ENCODE measurements around the gene IFITM5. TPM values are rescaled to one million over a fixed set of nuclear protein-coding genes. Genes with fewer than 3 reads are reported as not detected.

Gene IFITM5
- total RNA-seq, 1 donor from 2014 or later = not detected

- intact Hi-C loops (cut with DNase I) = no loop called here
- DNase-seq (ENCODE audit: low spot score) = no peak
Measured at GRCh38 chr11:251550-251949, 47.8 kb downstream of the IFITM5 start.

- intact Hi-C loops (cut with DNase I) = no loop called here
- DNase-seq (ENCODE audit: low spot score) = peak; percentile 85
Measured at GRCh38 chr11:250740-251299, 48.5 kb downstream of the IFITM5 start.

- DNase-seq (ENCODE audit: low spot score) = no peak
- intact Hi-C loops (cut with DNase I) = no loop called here
Measured at GRCh38 chr11:250274-250673, 49.1 kb downstream of the IFITM5 start.

GRCh38 chr11:249062-249461 lies 50.3 kb downstream of the IFITM5 start:
- no peak for DNase-seq (ENCODE audit: low spot score)
- intact Hi-C loops (cut with DNase I) = no loop called here

Other genes starting within 250 kb of the IFITM5 start
- not detected for gene SCGB1C1, start 106.4 kb downstream of the IFITM5 start, total RNA-seq
- 24.9 TPM for gene BET1L, start 92.1 kb downstream of the IFITM5 start, total RNA-seq
- 63.4 TPM for gene RIC8A, start 91.8 kb downstream of the IFITM5 start, total RNA-seq
- gene SIRT3, start 63.2 kb downstream of the IFITM5 start, total RNA-seq = 27.0 TPM
- gene PSMD13, start 62.5 kb downstream of the IFITM5 start, total RNA-seq = 87.5 TPM
- 0.19 TPM for gene NLRP6, start 21.1 kb downstream of the IFITM5 start, total RNA-seq
- 11.0 TPM for gene PGGHG, start 10.4 kb downstream of the IFITM5 start, total RNA-seq
- 215 TPM for gene IFITM2, start 8.3 kb upstream of the IFITM5 start, total RNA-seq
- gene IFITM1, start 14.5 kb upstream of the IFITM5 start, total RNA-seq = 123 TPM
- gene IFITM3, start 21.3 kb upstream of the IFITM5 start, total RNA-seq = 260 TPM
- gene B4GALNT4, start 70.0 kb upstream of the IFITM5 start, total RNA-seq = 0.24 TPM
- 0.83 TPM for gene PKP3, start 94.7 kb upstream of the IFITM5 start, total RNA-seq
- 33.3 TPM for gene SIGIRR, start 115.5 kb upstream of the IFITM5 start, total RNA-seq
- 0.38 TPM for gene ANO9, start 142.5 kb upstream of the IFITM5 start, total RNA-seq
- 24.9 TPM for gene PTDSS2, start 150.8 kb upstream of the IFITM5 start, total RNA-seq
- 158 TPM for gene RNH1, start 207.7 kb upstream of the IFITM5 start, total RNA-seq
- 75.9 TPM for gene HRAS, start 236.1 kb upstream of the IFITM5 start, total RNA-seq
- 0.38 TPM for gene LRRC56, start 238.0 kb upstream of the IFITM5 start, total RNA-seq